GM21786 (cell line): ENCODE results near the gene WFDC2.
A peak's percentile ranks its signal among the peaks of the same experiment; 100 is the strongest.
"Not testable (repeated sequence)": the region's sequence is repeated elsewhere in the genome, so short reads cannot be mapped to it uniquely, and the experiment has no call there.

Experiments
- ATAC-seq: cut with Tn5 transposase; IDR thresholded peaks from one replicate; pipeline ENCODE4 v1.9.1; 2021; ENCODE audit not compliant: unreplicated experiment

The WFDC2 gene

DNA sequence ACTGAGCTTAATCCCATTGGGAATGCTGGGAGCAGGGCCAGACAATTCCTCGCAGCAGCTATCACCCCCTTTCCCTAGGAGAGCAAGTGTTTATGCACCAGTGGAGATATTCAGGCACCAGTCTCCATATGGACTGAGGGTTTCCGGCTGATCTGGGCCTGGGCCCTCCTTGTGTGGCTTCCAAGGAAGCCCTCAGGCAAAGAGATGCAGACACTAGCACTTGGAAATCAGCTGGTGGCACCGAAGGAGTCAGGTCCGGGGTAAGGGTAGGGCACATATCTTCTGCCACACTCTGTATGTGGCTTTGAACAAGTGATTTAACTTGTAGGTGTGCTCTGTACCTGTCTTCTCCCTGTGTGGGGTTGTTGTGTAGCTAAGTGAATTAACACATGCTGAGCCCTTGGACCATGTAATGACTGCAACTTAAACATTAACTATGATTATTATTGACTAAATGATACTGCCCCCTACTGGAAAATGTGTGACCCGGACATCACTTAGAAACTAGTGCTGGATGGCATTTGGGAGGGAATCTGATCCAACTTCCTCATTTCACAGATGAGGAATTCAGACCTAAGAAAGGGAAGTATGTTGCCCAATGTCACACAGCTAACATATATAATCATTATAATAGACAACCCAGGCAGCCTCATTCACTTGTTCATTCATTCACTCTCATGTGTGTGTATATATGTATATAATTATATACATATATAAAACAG, 19.3 kb upstream of the WFDC2 start:
- ATAC-seq = no peak

GRCh38 chr20:45452238-45452637, 17.3 kb upstream of the WFDC2 start:
- no peak for ATAC-seq

GRCh38 chr20:45452772-45453691, 16.5 kb upstream of the WFDC2 start:
- ATAC-seq = no peak

DNA sequence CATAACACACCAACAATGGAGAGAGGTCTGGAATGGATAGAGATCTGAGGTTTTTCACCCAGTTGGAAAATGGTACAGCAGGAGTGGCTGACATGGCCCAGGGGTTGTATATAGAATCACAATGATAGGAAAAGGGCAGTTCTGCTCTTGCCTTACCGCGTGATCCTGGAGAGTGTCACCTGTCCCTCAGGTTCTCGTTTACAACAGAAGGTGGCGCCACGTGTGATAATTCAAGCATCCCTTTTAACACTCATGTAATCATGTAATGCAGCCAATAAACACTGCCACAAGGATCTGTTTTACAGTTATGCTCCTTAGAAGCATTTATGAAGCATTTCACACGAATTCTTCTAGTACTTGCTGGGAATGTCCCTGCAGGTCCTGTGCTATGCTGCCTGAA, 12.9 kb upstream of the WFDC2 start:
- no peak for ATAC-seq

DNA sequence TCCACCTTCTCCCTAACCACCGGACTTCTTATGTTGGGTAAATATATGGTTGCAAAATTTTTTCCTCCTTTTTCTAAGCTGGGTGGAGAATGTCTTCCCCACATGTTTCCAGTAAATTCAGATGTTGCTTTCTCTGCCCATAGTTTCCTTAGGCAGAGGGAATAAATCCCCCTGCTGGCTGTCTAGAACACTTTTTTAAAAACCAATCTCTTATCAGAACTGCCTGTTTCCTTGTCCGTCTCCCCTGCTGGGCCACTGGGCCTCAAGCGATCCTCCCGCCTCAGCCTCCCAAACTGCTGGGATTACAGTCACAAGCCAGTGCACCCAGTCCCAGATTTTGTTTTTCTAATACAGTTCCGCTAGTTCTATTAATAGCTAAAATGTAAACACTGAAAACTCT, 9.9 kb upstream of the WFDC2 start:
- ATAC-seq = no peak

GRCh38 chr20:45461225-45461624, 8.3 kb upstream of the WFDC2 start:
- no peak for ATAC-seq

DNA sequence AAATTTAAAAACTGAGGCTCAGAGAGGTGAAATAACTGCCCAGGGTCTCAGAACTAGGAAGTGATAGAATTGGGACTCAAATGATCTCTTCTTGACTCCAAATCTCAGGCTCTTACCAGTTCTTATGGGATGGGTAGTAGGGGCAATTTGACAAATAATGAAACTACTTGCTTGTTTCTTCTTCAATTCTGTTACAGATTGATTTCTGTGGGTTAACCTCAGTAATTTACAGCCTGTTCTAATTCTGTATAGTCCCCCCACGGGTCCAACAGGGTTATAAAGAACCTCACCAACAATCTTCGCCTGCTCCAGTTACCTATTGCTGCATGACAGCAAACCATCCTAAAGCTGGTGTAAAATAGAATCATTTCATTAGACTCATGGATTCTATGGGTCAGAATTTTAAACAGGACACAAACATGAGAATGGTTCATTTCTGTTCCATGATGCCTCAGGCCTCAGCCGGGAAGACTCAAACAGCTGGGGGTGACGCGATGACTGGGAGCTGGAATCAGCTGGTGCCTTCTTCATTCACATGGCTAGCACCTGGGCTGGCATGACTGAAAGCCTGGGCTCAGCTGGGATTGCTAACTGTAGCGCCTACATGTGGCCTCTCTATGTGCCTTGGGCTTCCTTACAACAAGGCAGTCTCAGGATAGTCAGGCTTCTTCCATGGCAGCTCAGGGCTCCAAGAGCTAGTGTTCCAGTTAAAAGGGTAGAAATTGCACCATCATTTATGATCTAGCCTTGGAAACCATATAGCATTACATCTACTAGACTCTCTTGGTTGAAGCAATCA, 6.6 kb upstream of the WFDC2 start:
- no peak for ATAC-seq

DNA sequence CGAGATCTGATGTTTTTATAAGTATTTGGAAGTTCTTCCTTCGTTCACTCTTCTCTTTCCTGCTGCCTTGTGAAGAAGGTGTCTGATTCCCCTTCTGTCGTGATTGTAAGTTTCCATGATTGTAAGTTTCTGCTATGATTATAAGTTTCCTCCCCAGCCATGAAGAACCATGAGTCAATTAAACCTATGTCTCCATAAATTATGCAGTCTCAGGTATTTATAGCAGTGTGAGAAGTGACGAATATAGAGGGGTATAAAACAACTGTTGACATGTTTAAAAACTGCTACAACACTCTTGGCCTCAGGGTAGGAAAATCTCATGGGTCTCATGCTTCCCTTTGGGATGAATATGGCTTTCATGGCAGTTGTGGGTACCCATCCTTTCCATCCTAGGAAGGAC, 5.8 kb upstream of the WFDC2 start:
- no peak for ATAC-seq

GRCh38 chr20:45465491-45466266, 3.9 kb upstream of the WFDC2 start:
- no peak for ATAC-seq

DNA sequence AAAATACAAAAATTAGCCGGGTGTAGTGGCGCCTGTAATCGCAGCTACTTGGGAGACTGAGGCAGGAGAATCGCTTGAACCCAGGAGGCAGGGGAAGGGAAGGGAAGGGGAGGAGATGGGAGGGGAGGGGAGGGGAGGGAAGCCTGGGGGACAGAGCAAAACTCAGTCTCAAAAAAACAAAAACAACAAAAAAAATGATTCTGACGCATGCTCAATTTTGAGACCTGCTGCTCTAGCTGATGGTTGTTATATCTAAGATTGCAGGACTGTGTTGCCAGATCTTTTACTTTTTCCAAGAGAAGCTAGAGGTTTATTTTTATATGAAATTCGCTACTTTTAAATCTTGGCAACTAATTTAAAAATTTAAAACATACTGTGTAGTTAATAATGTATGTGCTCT, 2.4 kb upstream of the WFDC2 start:
- no peak for ATAC-seq

DNA sequence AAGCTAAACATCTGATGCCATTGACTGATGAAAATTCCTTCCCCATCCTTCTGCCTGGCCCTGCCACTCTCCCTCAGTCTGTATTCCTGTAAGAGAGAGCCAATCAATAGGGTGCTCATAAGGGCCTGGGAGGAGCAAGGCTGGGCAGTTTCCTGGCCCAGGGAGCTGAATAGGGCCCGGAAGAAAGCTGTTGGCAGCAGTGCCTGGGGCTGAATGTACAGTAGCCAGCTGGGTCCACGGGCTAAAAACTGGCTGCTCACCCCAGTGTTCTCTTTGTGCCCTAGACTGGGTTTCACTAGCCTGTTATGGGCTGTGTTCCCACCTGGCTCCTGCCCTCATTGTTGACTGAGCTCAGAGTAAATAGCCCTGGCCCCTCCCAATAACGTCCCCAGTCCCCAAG, 1.7 kb upstream of the WFDC2 start:
- ATAC-seq = no peak

DNA sequence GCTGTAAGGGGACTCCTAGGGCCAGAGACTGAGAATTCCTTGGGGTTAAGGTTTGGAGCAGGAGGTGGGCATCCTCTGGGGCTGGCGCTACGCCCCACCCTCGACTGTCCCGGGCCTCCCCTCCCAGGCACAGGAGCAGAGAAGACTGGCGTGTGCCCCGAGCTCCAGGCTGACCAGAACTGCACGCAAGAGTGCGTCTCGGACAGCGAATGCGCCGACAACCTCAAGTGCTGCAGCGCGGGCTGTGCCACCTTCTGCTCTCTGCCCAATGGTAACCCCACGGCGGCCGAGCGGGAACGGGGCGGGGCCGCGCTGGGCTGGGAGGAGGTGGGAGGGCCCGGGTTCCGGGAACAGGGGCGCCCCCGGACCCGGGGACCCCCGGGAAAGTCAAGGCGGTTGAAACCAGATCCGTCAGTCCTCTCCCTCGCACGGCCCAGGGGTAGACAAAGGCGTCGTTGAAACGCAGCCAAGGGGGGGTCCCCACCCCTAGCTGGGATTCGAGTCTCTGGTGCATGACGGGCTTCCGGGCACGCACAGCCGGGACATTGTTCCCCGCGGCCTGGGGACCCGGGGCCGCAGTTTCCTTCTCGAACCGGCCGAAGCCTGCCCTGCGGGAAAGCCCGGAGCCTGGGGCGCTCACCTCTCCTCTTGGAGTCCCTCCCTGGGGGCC, 844 bp downstream of the WFDC2 start:
- ATAC-seq = peak; percentile 81

DNA sequence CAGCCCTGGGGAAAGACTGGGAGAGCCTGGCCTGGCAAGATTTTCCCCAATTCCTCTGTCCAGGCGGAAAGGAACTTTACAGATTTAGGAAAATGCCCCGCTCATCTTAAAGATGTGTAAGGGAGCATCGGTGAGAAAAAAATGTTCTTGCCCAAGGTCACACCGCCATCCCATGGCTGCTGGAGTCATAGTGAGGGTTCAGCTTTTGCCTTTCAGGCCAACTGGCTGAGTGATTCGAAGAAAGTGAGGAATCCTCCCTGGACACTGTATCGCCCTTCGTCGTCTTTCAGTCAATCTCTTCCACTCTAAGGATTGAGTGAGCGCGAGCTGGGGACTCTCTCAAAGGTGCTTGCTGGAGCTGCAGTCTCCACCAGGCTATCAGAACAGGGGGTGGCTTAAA, 1.4 kb downstream of the WFDC2 start:
- ATAC-seq = peak; percentile 10

DNA sequence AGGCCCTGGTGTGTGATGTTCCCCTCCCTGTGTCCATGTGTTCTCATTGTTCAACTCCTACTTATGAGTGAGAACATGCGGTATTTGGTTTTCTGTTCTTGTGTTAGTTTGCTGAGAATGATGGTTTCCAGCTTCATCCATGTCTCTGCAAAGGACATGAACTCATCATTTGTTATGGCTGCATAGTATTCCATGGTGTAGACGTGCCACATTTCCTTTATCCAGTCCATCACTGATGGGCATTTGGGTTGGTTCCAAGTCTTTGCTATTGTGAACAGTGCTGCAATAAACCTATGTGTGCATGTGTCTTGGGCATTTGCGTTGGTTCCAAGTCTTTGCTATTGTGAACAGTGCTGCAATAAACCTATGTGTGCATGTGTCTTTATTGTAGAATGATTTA, 2.7 kb downstream of the WFDC2 start:
- ATAC-seq = not testable (repeated sequence)

- not testable (repeated sequence) for ATAC-seq
These were observed 8.1 kb downstream of the WFDC2 start for GRCh38 chr20:45477530-45478148.

DNA sequence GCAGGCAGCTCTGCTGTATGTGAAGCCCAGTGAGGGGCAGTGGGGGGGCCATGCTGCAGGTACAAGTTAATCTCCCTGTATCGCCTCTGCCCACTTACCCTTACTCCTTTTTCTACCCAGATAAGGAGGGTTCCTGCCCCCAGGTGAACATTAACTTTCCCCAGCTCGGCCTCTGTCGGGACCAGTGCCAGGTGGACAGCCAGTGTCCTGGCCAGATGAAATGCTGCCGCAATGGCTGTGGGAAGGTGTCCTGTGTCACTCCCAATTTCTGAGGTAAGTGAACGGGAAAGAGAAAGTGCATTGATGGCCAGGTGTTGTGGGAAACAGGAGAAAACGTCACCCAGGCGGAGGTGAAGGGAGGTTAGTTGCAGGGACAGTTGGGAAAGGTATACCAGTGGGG, 10.3 kb downstream of the WFDC2 start:
- ATAC-seq = no peak

DNA sequence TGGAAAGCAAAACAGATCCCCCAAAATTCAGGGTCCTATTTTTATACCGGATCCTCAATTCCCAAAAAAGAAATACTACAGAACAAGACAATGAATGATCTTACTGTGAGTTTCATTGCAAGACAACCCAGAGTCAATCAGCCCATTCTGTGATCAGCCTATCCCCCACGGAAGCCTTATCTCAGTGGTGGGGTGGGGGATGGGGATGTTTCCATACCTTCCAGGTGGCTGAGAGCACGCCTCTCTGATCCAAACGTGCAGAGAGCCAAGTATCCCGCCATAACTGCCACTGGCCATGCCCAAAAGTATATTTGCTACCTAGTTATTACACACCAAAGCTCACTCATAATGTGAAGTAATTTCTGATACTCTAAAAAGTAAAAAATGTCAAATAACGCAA, 15.1 kb downstream of the WFDC2 start:
- no peak for ATAC-seq

GRCh38 chr20:45485388-45485787, 15.8 kb downstream of the WFDC2 start:
- ATAC-seq = no peak

- no peak for ATAC-seq
These were observed 17.7 kb downstream of the WFDC2 start for GRCh38 chr20:45487231-45487635.

DNA sequence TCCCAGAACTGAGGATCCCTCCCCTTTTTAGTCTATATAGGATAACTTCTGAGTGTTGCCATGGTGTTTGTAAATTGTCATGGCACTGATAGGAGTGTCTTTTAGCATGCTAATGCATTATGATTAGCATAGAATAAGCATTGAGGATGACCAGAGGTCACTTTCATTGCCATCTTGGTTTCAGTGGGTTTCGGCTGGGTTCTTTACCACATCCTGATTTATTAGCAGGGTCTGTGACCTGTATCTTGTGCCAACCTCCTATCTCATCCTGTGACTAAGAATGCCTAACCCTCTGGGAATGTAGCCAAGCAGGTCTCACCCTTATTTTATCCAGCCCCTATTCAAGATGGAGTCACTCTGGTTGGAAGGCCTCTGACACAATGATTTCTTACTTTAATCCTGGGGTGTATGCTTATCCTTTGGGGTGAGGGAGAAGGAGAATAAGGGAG, 19.6 kb downstream of the WFDC2 start:
- no peak for ATAC-seq
